HepG2 (cell line): ENCODE data around the gene SYTL3. TPM values are rescaled to one million over a fixed set of nuclear protein-coding genes. Genes with fewer than 3 reads are reported as not detected.
A peak's percentile ranks its signal among the peaks of the same experiment; 100 is the strongest.

Source experiments
- ATAC-seq: fragments of 200-7000 bp; cut with Tn5 transposase; 3 replicates; pipeline ENCODE4 v1.9.1; 2020; ENCODE audit warnings: mild to moderate bottlenecking, moderate library complexity
- BruUV-seq: library from RNA; stranded (reverse); fragments of 400-500 nt; replicated peaks from 2 replicates; lab custom pipeline; 2021; lab: Mats Ljungman, UMichigan
- CTCF ChIA-PET: fragments of 300-600 bp; formaldehyde crosslinking; extraction: SDS; loops from one replicate; lab custom pipeline; 2021; ENCODE audit warnings: low total read pairs, inconsistent platforms, low intra/inter-chr PET ratio; lab: Yijun Ruan, JAX
- POLR2A ChIA-PET: fragments of 350-600 bp; sonication (Branson Sonifier 250); formaldehyde crosslinking; loops from one replicate; lab custom pipeline; 2020; ENCODE audit warnings: antibody characterized with exemption, inconsistent platforms; lab: Yijun Ruan, JAX
- DNase-seq: peaks from one replicate; pipeline ENCODE4 v3.0.0-alpha.2; 2015; ENCODE audit warnings: low spot score
- FAIRE-seq: peaks from 3 replicates; lab custom pipeline; 2011; peaks lifted over from hg19 to GRCh38; lab: Jason Lieb, UNC
- H2AFZ ChIP-seq: one replicate; pipeline ENCODE4 v1.6.1; 2011; ENCODE audit warnings: low read length, inconsistent platforms
- H3K27ac ChIP-seq: fragments of 300-600 bp; 3 replicates; pipeline ENCODE4 v1.8.0; 2011; ENCODE audit warnings: mixed run types, mild to moderate bottlenecking, mixed read lengths, low read length, inconsistent platforms; ENCODE audit not compliant: insufficient read depth; ENCODE audit errors: extremely low read length
- H3K27me3 ChIP-seq, 2 experiments: fragments of 200-600 bp in 1 of 2; 2 replicates in 1 of 2; 3 replicates in 1 of 2; pipeline versions ENCODE4 v1.6.0 to v1.8.0; 2011; ENCODE audit warnings: low read length in 2 of 2, mild to moderate bottlenecking in 2 of 2, moderate library complexity in 2 of 2, inconsistent platforms in 1 of 2; ENCODE audit not compliant: insufficient read depth in 2 of 2, control insufficient read depth in 1 of 2
- H3K36me3 ChIP-seq, 2 experiments: fragments of 200-600 bp in 1 of 2; replicated peaks in 1 of 2; 2 replicates in 1 of 2; 3 replicates in 1 of 2; pipeline versions ENCODE4 v1.5.1 to v1.8.0; 2011; ENCODE audit warnings: low read length in 2 of 2, inconsistent platforms in 1 of 2; ENCODE audit not compliant: insufficient read depth in 2 of 2, control insufficient read depth in 1 of 2
- H3K4me1 ChIP-seq: 2 replicates; pipeline ENCODE4 v1.5.1; 2012; ENCODE audit warnings: low read length, inconsistent platforms; ENCODE audit not compliant: insufficient read depth
- H3K4me2 ChIP-seq: 2 replicates; pipeline ENCODE4 v1.6.0; 2011; ENCODE audit warnings: low read depth, low read length, inconsistent platforms
- H3K4me3 ChIP-seq, 3 experiments: fragments of 200-600 bp in 1 of 3; sonication (generic), shearing (Covaris generic) in 1 of 3; replicated peaks in 1 of 3; 2 replicates each; pipeline ENCODE4 v1.5.1; 2011 to 2016; ENCODE audit warnings: low read length in 3 of 3, inconsistent platforms in 2 of 3, low read depth in 2 of 3, mild to moderate bottlenecking in 2 of 3, control low read depth in 1 of 3, mixed read lengths in 1 of 3; ENCODE audit not compliant: insufficient read depth in 1 of 3
- H3K79me2 ChIP-seq: one replicate; pipeline ENCODE4 v1.6.1; 2011; ENCODE audit warnings: low read length, inconsistent platforms; ENCODE audit not compliant: insufficient read depth
- H3K9ac ChIP-seq: 2 replicates; pipeline ENCODE4 v1.6.0; 2011; ENCODE audit warnings: mild to moderate bottlenecking, low read depth, low read length, inconsistent platforms; ENCODE audit not compliant: insufficient read depth
- H3K9me3 ChIP-seq: 2 replicates; pipeline ENCODE4 v1.5.1; 2012; ENCODE audit warnings: mild to moderate bottlenecking, low read length
- H4K20me1 ChIP-seq: 2 replicates; pipeline ENCODE4 v1.6.0; 2011; ENCODE audit warnings: inconsistent platforms, mild to moderate bottlenecking, low read length, moderate library complexity; ENCODE audit not compliant: insufficient read depth
- AGO2 ChIP-seq: fragments of 200-400 bp; formaldehyde crosslinking; optimal IDR thresholded peaks from 2 replicates; pipeline ENCODE3; 2017; ENCODE audit warnings: mild to moderate bottlenecking, low read depth, low read length, moderate library complexity
- FOXC1 ChIP-seq: sonication (generic); formaldehyde crosslinking; IDR thresholded peaks from 2 replicates; pipeline ENCODE4 v1.8.0; 2022; ENCODE audit warnings: mild to moderate bottlenecking, missing genetic modification reagents, borderline replicate concordance
- GLI4 ChIP-seq: sonication (generic); formaldehyde crosslinking; IDR thresholded peaks from 2 replicates; pipeline ENCODE4 v1.5.1; 2020; ENCODE audit warnings: missing genetic modification reagents, mild to moderate bottlenecking, moderate library complexity, borderline replicate concordance
- HNRNPUL1 ChIP-seq: fragments of 200-400 bp; formaldehyde crosslinking; IDR thresholded peaks from 2 replicates; pipeline ENCODE4 v1.6.1; 2017; ENCODE audit warnings: low read depth, mild to moderate bottlenecking, low read length, moderate library complexity
- JUN ChIP-seq: sonication (generic); formaldehyde crosslinking; IDR thresholded peaks from 2 replicates; pipeline ENCODE4 v1.4.0; 2020; ENCODE audit warnings: mild to moderate bottlenecking, missing genetic modification reagents
- JUNB ChIP-seq: sonication (generic); formaldehyde crosslinking; IDR thresholded peaks from 2 replicates; pipeline ENCODE4 v1.8.0; 2022; ENCODE audit warnings: missing genetic modification reagents, mild to moderate bottlenecking, borderline replicate concordance
- MEF2D ChIP-seq: sonication (generic); formaldehyde crosslinking; IDR thresholded peaks from 2 replicates; pipeline ENCODE4 v1.5.1; 2020; ENCODE audit warnings: mild to moderate bottlenecking, missing genetic modification reagents
- MTF1 ChIP-seq: sonication (generic); formaldehyde crosslinking; IDR thresholded peaks from 2 replicates; pipeline ENCODE4 v1.5.0; 2020; ENCODE audit warnings: missing genetic modification reagents
- MTF2 ChIP-seq: sonication (generic); formaldehyde crosslinking; IDR thresholded peaks from 2 replicates; pipeline ENCODE4 v1.5.0; 2020; ENCODE audit warnings: missing genetic modification reagents, borderline replicate concordance
- RBM22 ChIP-seq: fragments of 200-400 bp; formaldehyde crosslinking; optimal IDR thresholded peaks from 2 replicates; pipeline ENCODE3; 2017; ENCODE audit warnings: mild to moderate bottlenecking, low read length, moderate library complexity
- ZNF12 ChIP-seq: sonication (generic); formaldehyde crosslinking; IDR thresholded peaks from 2 replicates; pipeline ENCODE4 v1.5.0; 2020; ENCODE audit warnings: missing genetic modification reagents
- ZNF337 ChIP-seq: sonication (generic); formaldehyde crosslinking; IDR thresholded peaks from 2 replicates; pipeline ENCODE4 v1.5.1; 2020; ENCODE audit warnings: missing genetic modification reagents, low read depth, mild to moderate bottlenecking, borderline replicate concordance
- ZNF674 ChIP-seq: sonication (generic); formaldehyde crosslinking; IDR thresholded peaks from 2 replicates; pipeline ENCODE4 v1.5.0; 2020; ENCODE audit warnings: low read depth, mild to moderate bottlenecking, missing genetic modification reagents
- WGBS: methylation state at CpG from one replicate; pipeline ENCODE4 v1.1.6; 2017; ENCODE audit warnings: low lambda C conversion rate; 5-methylcytosine and 5-hydroxymethylcytosine counted together
- in situ Hi-C: cut with HindIII; loops from 2 replicates; pipeline ENCODE4 v1.10.0; 2017; ENCODE audit warnings: low pct_unique_long_range_greater_than_20kb; ENCODE audit not compliant: extremely low pct_ligation_motif_present
- intact Hi-C: fragments of 100-400 bp; cut with micrococcal nuclease; formaldehyde crosslinking; loops from one replicate; pipeline ENCODE4 v1.10.0; 2022; ENCODE audit not compliant: unreplicated experiment
- polyA plus RNA-seq, 8 experiments: library from polyadenylated mRNA; depleted of rRNA in 3 of 8; stranded (reverse) in 7 of 8; unstranded in 1 of 8; fragments of >200 nt; fragmentation: Illumina TruSeq in 4 of 8; extraction: Trizol in 4 of 8; gene quantifications; 2 replicates each; pipeline versions ENCODE4 v1.2.1 to v1.2.3, GENCODE V29; 2011 to 2016; ENCODE audit warnings: low read depth in 4 of 8, missing spikeins in 1 of 8, mixed read lengths in 1 of 8; ENCODE audit not compliant: insufficient read depth in 1 of 8
- total RNA-seq, 5 experiments: library from RNA; depleted of rRNA; stranded (reverse); fragments of >200 nt; fragmentation: Illumina TruSeq; extraction: Trizol; gene quantifications; 2 replicates each; pipeline ENCODE4 v1.2.3, GENCODE V29; 2016; ENCODE audit warnings: low read depth in 1 of 5
- TF ChIP-seq, protein P1 (sequence below): sonication (generic); formaldehyde crosslinking; IDR thresholded peaks from 2 replicates; pipeline ENCODE4 v1.9.0; 2021; ENCODE audit warnings: missing genetic modification reagents, borderline replicate concordance
- TF ChIP-seq, protein P2 (sequence below): fragments of 450-650 bp; IDR thresholded peaks from 2 replicates; pipeline ENCODE4 v1.6.1; 2017

Gene SYTL3
- total and polyA plus RNA-seq, 2 of the 13 experiments (the other 11 are each of a cell fraction or from before 2014, with no cell fraction given) = 0.11 to 0.28 TPM

DNA sequence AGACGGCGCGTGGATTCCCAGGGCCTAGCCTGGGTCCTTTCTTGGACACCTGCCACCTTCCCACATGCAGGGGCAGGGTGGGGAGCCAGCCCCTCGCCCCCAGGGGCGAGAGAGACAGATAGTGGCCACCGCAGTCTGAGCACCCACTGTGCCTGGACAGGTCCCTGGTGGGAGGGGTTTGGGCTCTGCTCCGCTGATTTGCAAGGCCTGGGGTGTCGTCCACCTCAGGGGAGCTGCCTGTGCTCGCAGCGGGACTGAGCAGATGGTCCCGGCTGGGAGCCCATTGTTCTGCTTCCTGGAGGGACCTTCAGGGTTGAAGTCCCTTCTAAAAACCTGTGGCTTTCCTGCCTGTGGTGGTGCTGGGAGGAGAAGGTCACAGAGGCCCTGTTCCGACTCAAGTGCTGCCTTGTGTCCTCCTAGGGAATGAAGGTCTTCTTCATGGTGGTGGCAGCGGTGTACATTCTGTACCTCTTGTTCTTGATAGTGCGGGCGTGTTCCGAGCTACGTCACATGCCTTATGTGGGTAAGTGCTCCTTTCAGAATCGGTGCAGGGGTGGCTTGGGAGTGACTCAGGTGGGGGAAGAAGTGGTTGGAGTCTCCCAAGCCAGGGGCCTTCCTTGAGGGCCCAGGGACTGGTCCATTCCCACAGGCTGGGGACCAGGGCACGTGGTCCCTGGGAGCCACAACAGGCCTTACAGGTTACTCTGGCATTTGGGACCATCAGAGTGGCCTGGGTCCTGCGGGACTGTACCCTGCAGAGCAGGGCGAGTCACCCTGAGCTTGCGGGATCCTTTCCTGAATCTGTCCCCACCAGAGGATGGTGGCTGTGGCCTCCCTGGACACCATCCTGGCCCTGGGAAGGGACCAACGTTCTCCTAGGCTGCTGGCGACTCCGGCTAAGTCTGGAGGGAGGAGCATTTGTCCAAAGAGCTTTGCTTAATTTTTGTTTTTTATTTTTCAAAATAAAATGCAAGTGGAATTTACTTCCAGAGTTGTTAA lies 24.9 kb upstream of the SYTL3 start:
- ChIA-PET CTCF (no interaction called here), POLR2A (no interaction called here)
- intact Hi-C loops (no loop called here), in situ Hi-C loops (no loop called here)
- no peak for ATAC-seq
- no peak for FAIRE-seq
- Histone ChIP-seq H3K9ac (no peak overlapping the region), H3K4me1 (peaks cover 33% of the 10 kb centered on the region), H3K4me2 (no peak overlapping the region), H3K9me3 (no peaks in the 10 kb centered on the region), H2AFZ (no peak overlapping the region), H3K27ac (no peak overlapping the region), H3K36me3 (peaks cover 79 to 98% of the 10 kb centered on the region in 2 experiments), H3K27me3 (no peaks in the 10 kb centered on the region), H3K79me2 (no peaks in the 10 kb centered on the region), H4K20me1 (peaks cover 29% of the 10 kb centered on the region), H3K4me3 (no peak overlapping the region)
- 95% methylated on average over 20 of the region's 25 CpGs for WGBS
- no peak for DNase-seq
- no peak for TF ChIP-seq JUN (CRISPR knock-in tag)
- TF ChIP-seq AGO2 = peak; percentile 56
- TF ChIP-seq, protein P1, sequence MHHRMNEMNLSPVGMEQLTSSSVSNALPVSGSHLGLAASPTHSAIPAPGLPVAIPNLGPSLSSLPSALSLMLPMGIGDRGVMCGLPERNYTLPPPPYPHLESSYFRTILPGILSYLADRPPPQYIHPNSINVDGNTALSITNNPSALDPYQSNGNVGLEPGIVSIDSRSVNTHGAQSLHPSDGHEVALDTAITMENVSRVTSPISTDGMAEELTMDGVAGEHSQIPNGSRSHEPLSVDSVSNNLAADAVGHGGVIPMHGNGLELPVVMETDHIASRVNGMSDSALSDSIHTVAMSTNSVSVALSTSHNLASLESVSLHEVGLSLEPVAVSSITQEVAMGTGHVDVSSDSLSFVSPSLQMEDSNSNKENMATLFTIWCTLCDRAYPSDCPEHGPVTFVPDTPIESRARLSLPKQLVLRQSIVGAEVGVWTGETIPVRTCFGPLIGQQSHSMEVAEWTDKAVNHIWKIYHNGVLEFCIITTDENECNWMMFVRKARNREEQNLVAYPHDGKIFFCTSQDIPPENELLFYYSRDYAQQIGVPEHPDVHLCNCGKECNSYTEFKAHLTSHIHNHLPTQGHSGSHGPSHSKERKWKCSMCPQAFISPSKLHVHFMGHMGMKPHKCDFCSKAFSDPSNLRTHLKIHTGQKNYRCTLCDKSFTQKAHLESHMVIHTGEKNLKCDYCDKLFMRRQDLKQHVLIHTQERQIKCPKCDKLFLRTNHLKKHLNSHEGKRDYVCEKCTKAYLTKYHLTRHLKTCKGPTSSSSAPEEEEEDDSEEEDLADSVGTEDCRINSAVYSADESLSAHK = no peak
- no peak for TF ChIP-seq MTF2 (CRISPR knock-in tag)
- TF ChIP-seq RBM22 = peak; percentile 94
- no peak for TF ChIP-seq HNRNPUL1
- TF ChIP-seq GLI4 (CRISPR knock-in tag) = no peak
- TF ChIP-seq, protein P2, sequence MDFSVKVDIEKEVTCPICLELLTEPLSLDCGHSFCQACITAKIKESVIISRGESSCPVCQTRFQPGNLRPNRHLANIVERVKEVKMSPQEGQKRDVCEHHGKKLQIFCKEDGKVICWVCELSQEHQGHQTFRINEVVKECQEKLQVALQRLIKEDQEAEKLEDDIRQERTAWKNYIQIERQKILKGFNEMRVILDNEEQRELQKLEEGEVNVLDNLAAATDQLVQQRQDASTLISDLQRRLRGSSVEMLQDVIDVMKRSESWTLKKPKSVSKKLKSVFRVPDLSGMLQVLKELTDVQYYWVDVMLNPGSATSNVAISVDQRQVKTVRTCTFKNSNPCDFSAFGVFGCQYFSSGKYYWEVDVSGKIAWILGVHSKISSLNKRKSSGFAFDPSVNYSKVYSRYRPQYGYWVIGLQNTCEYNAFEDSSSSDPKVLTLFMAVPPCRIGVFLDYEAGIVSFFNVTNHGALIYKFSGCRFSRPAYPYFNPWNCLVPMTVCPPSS = no peak
- TF ChIP-seq MEF2D (CRISPR knock-in tag) = no peak
- TF ChIP-seq JUNB (CRISPR knock-in tag) = no peak
- no peak for TF ChIP-seq ZNF12 (CRISPR knock-in tag)
- TF ChIP-seq MTF1 (CRISPR knock-in tag) = no peak
- no peak for TF ChIP-seq FOXC1 (CRISPR knock-in tag)
- TF ChIP-seq ZNF337 = no peak
- TF ChIP-seq ZNF674 (CRISPR knock-in tag) = no peak
- no TSS peak for BruUV-seq
